ENCODE measurements around the gene MAP1S. TPM values are rescaled to one million over a fixed set of nuclear protein-coding genes. Genes with fewer than 3 reads are reported as not detected.
A peak's percentile ranks its signal among the peaks of the same experiment; 100 is the strongest.

The MAP1S gene
- total RNA-seq, 1 experiment from 2014 or later: 22.9 TPM

GRCh38 chr19:17751103-17751911, 32.0 kb downstream of the MAP1S start, which contains the start of gene FCHO1:
FCHO1 (plus strand) TSS chr19:17751477; CDS start chr19:17755165, 3,688 bp downstream.
- no peaks in the 10 kb centered on the region for H3K9me2 ChIP-seq (replicated peaks; ENCODE audit: insufficient read depth, low read length)
- H3K9me3 ChIP-seq (ENCODE audit: low read length): no peaks in the 10 kb centered on the region
- no peaks in the 10 kb centered on the region; the same call in 1 of the 2 replicates for H4K20me1 ChIP-seq (ENCODE audit: insufficient read depth, low read depth, low read length)
- H3K36me3 ChIP-seq (ENCODE audit: insufficient read depth, low read length): 0 out of 2 replicates have a peak, but pooled peaks cover 2% of the 10 kb centered on the region
- peak within 1 kb of the TSS; percentile 87 for H3K27ac ChIP-seq (ENCODE audit: low read length)
- no peaks in the 10 kb centered on the region for H3K27me3 ChIP-seq (ENCODE audit: low read length)
- H3K4me3 ChIP-seq (ENCODE audit: low read length): peak within 1 kb of the TSS; percentile 86
- peak; percentile 94 for DNase-seq
- peaks cover 70% of the 10 kb centered on the region for H3K4me1 ChIP-seq (ENCODE audit: low read length)
- H3K4me2 ChIP-seq (ENCODE audit: low read depth, low read length, poor library complexity, severe bottlenecking): peak within 1 kb of the TSS; percentile 91
- peaks cover 12% of the 10 kb centered on the region for H3K79me2 ChIP-seq (ENCODE audit: low read length)
- H3K9ac ChIP-seq (ENCODE audit: low read length): peak within 1 kb of the TSS; percentile 83
- H2AFZ ChIP-seq (ENCODE audit: low read length): peak within 1 kb of the TSS; percentile 73; the same call in 1 of the 2 replicates

GRCh38 chr19:17751912-17752273, 32.6 kb downstream of the MAP1S start:
- H3K9ac ChIP-seq (ENCODE audit: low read length): peak overlapping the region; percentile 83

GRCh38 chr19:17752865-17753639, 33.8 kb downstream of the MAP1S start:
- Histone ChIP-seq H2AFZ (ENCODE audit: low read length) (no peak overlapping the region), H3K27me3 (ENCODE audit: low read length) (no peaks in the 10 kb centered on the region), H3K4me2 (ENCODE audit: low read depth, low read length, poor library complexity, severe bottlenecking) (peak overlapping the region; percentile 91), H4K20me1 (ENCODE audit: insufficient read depth, low read depth, low read length) (no peaks in the 10 kb centered on the region; the same call in 1 of the 2 replicates), H3K36me3 (ENCODE audit: insufficient read depth, low read length) (0 out of 2 replicates have a peak, but pooled peaks cover 2% of the 10 kb centered on the region), H3K9me3 (ENCODE audit: low read length) (no peaks in the 10 kb centered on the region), H3K9me2 (replicated peaks; ENCODE audit: insufficient read depth, low read length) (no peaks in the 10 kb centered on the region), H3K27ac (ENCODE audit: low read length) (peak overlapping the region; percentile 87), H3K4me1 (ENCODE audit: low read length) (peaks cover 69% of the 10 kb centered on the region), H3K9ac (ENCODE audit: low read length) (peak overlapping the region; percentile 30; the same call in 1 of the 2 replicates), H3K79me2 (ENCODE audit: low read length) (peaks cover 12% of the 10 kb centered on the region), H3K4me3 (ENCODE audit: low read length) (no peak overlapping the region)
- DNase-seq: peak; percentile 75

More at GRCh38 chr19:17751912-17752273, 32.6 kb downstream of the MAP1S start:
- H2AFZ ChIP-seq (ENCODE audit: low read length): peak overlapping the region; percentile 73; the same call in 1 of the 2 replicates
- peak overlapping the region; percentile 87 for H3K27ac ChIP-seq (ENCODE audit: low read length)
- H3K4me3 ChIP-seq (ENCODE audit: low read length): peak overlapping the region; percentile 86
- DNase-seq: peak; percentile 57
- H3K9me3 ChIP-seq (ENCODE audit: low read length): no peaks in the 10 kb centered on the region
- H3K79me2 ChIP-seq (ENCODE audit: low read length): peaks cover 12% of the 10 kb centered on the region
- no peaks in the 10 kb centered on the region for H3K9me2 ChIP-seq (replicated peaks; ENCODE audit: insufficient read depth, low read length)
- H3K4me2 ChIP-seq (ENCODE audit: low read depth, low read length, poor library complexity, severe bottlenecking): peak overlapping the region; percentile 91
- H4K20me1 ChIP-seq (ENCODE audit: insufficient read depth, low read depth, low read length): no peaks in the 10 kb centered on the region; the same call in 1 of the 2 replicates
- no peaks in the 10 kb centered on the region for H3K27me3 ChIP-seq (ENCODE audit: low read length)
- H3K36me3 ChIP-seq (ENCODE audit: insufficient read depth, low read length): 0 out of 2 replicates have a peak, but pooled peaks cover 2% of the 10 kb centered on the region
- peaks cover 73% of the 10 kb centered on the region for H3K4me1 ChIP-seq (ENCODE audit: low read length)

- Histone ChIP-seq H3K27me3 (ENCODE audit: low read length) (no peaks in the 10 kb centered on the region), H3K9ac (ENCODE audit: low read length) (no peak overlapping the region), H4K20me1 (ENCODE audit: insufficient read depth, low read depth, low read length) (no peaks in the 10 kb centered on the region; the same call in 1 of the 2 replicates), H3K9me2 (replicated peaks; ENCODE audit: insufficient read depth, low read length) (no peaks in the 10 kb centered on the region), H3K36me3 (ENCODE audit: insufficient read depth, low read length) (0 out of 2 replicates have a peak, but pooled peaks cover 6% of the 10 kb centered on the region), H3K4me1 (ENCODE audit: low read length) (peaks cover 63% of the 10 kb centered on the region), H3K9me3 (ENCODE audit: low read length) (no peaks in the 10 kb centered on the region), H2AFZ (ENCODE audit: low read length) (no peak overlapping the region), H3K27ac (ENCODE audit: low read length) (peak overlapping the region; percentile 83), H3K4me2 (ENCODE audit: low read depth, low read length, poor library complexity, severe bottlenecking) (peak overlapping the region; percentile 34), H3K79me2 (ENCODE audit: low read length) (peaks cover 12% of the 10 kb centered on the region), H3K4me3 (ENCODE audit: low read length) (no peak overlapping the region)
- no peak for DNase-seq
These were observed 34.7 kb downstream of the MAP1S start for GRCh38 chr19:17753976-17754375.

- H3K9ac ChIP-seq (ENCODE audit: low read length): peak overlapping the region; percentile 17; the same call in 1 of the 2 replicates
- peak; percentile 65 for DNase-seq
These were observed 35.6 kb downstream of the MAP1S start for GRCh38 chr19:17754634-17755442.

GRCh38 chr19:17755443-17755890, 36.2 kb downstream of the MAP1S start:
- Histone ChIP-seq H3K27ac (ENCODE audit: low read length) (peak overlapping the region; percentile 83), H3K4me1 (ENCODE audit: low read length) (peaks cover 73% of the 10 kb centered on the region), H2AFZ (ENCODE audit: low read length) (no peak overlapping the region), H3K36me3 (ENCODE audit: insufficient read depth, low read length) (peaks cover 7% of the 10 kb centered on the region; the same call in 1 of the 2 replicates), H3K27me3 (ENCODE audit: low read length) (no peaks in the 10 kb centered on the region), H3K4me3 (ENCODE audit: low read length) (no peak overlapping the region), H4K20me1 (ENCODE audit: insufficient read depth, low read depth, low read length) (no peaks in the 10 kb centered on the region; the same call in 1 of the 2 replicates), H3K9me2 (replicated peaks; ENCODE audit: insufficient read depth, low read length) (no peaks in the 10 kb centered on the region), H3K9me3 (ENCODE audit: low read length) (no peaks in the 10 kb centered on the region), H3K4me2 (ENCODE audit: low read depth, low read length, poor library complexity, severe bottlenecking) (peak overlapping the region; percentile 34), H3K79me2 (ENCODE audit: low read length) (peaks cover 12% of the 10 kb centered on the region), H3K9ac (ENCODE audit: low read length) (peak overlapping the region; percentile 17)
- DNase-seq: no peak

More at GRCh38 chr19:17754634-17755442, 35.6 kb downstream of the MAP1S start:
- Histone ChIP-seq H3K4me3 (ENCODE audit: low read length) (no peak overlapping the region), H3K9me3 (ENCODE audit: low read length) (no peaks in the 10 kb centered on the region), H3K4me1 (ENCODE audit: low read length) (peaks cover 69% of the 10 kb centered on the region), H4K20me1 (ENCODE audit: insufficient read depth, low read depth, low read length) (no peaks in the 10 kb centered on the region; the same call in 1 of the 2 replicates), H3K9me2 (replicated peaks; ENCODE audit: insufficient read depth, low read length) (no peaks in the 10 kb centered on the region), H3K79me2 (ENCODE audit: low read length) (peaks cover 12% of the 10 kb centered on the region), H3K27me3 (ENCODE audit: low read length) (no peaks in the 10 kb centered on the region), H3K4me2 (ENCODE audit: low read depth, low read length, poor library complexity, severe bottlenecking) (peak overlapping the region; percentile 34), H3K27ac (ENCODE audit: low read length) (peak overlapping the region; percentile 83), H3K36me3 (ENCODE audit: insufficient read depth, low read length) (peaks cover 7% of the 10 kb centered on the region; the same call in 1 of the 2 replicates), H2AFZ (ENCODE audit: low read length) (no peak overlapping the region)

GRCh38 chr19:17755977-17756670, 36.8 kb downstream of the MAP1S start:
- no peak overlapping the region for H3K4me3 ChIP-seq (ENCODE audit: low read length)
- H3K27ac ChIP-seq (ENCODE audit: low read length): peak overlapping the region; percentile 83
- peaks cover 12% of the 10 kb centered on the region for H3K79me2 ChIP-seq (ENCODE audit: low read length)
- H3K36me3 ChIP-seq (ENCODE audit: insufficient read depth, low read length): peaks cover 7% of the 10 kb centered on the region; the same call in 1 of the 2 replicates
- no peaks in the 10 kb centered on the region; the same call in 1 of the 2 replicates for H4K20me1 ChIP-seq (ENCODE audit: insufficient read depth, low read depth, low read length)
- no peaks in the 10 kb centered on the region for H3K9me2 ChIP-seq (replicated peaks; ENCODE audit: insufficient read depth, low read length)
- H3K9ac ChIP-seq (ENCODE audit: low read length): no peak overlapping the region; the same call in 1 of the 2 replicates
- no peaks in the 10 kb centered on the region for H3K27me3 ChIP-seq (ENCODE audit: low read length)
- H3K4me1 ChIP-seq (ENCODE audit: low read length): peaks cover 73% of the 10 kb centered on the region
- H3K9me3 ChIP-seq (ENCODE audit: low read length): no peaks in the 10 kb centered on the region
- no peak overlapping the region for H2AFZ ChIP-seq (ENCODE audit: low read length)
- DNase-seq: peak; percentile 92
- peak overlapping the region; percentile 14 for H3K4me2 ChIP-seq (ENCODE audit: low read depth, low read length, poor library complexity, severe bottlenecking)

Data from Karpas-422 (cell line).